GM12878 (cell line): ENCODE data around the gene KIR3DL1.

Experiments used
- BACH1 ChIP-seq: fragments of 450-650 bp; IDR thresholded peaks from 2 replicates; pipeline ENCODE4 v1.6.1; 2017; ENCODE audit warnings: mild to moderate bottlenecking, borderline replicate concordance
- CTCF ChIP-seq, 3 experiments: IDR thresholded peaks in 2 of 3; conservative IDR thresholded peaks in 1 of 3; 2 replicates each; pipeline ENCODE4 v1.5.1; 2011; ENCODE audit warnings: low read depth in 3 of 3, low read length in 3 of 3, mild to moderate bottlenecking in 3 of 3, control low read depth in 2 of 3, moderate library complexity in 2 of 3, inconsistent platforms in 1 of 3, mixed read lengths in 1 of 3; ENCODE audit not compliant: control insufficient read depth in 2 of 3, insufficient read depth in 1 of 3; ENCODE audit errors: extremely low read depth in 1 of 3
- EP300 ChIP-seq, 2 experiments: fragments of 150-350 bp in 1 of 2; IDR thresholded peaks; 2 replicates each; pipeline ENCODE4 v1.6.1; 2011 to 2012; ENCODE audit warnings: low read depth in 2 of 2, low read length in 2 of 2, borderline replicate concordance in 1 of 2, improper control_type of control experiment in 1 of 2, inconsistent platforms in 1 of 2; ENCODE audit not compliant: control insufficient read depth in 1 of 2
- HDAC2 ChIP-seq: fragments of 200-600 bp; sonication (generic); IDR thresholded peaks from 2 replicates; pipeline ENCODE4 v1.6.1; 2017
- MAX ChIP-seq: IDR thresholded peaks from 2 replicates; pipeline ENCODE4 v1.6.1; 2012; ENCODE audit warnings: low read depth, low read length, improper control_type of control experiment
- NFYA ChIP-seq: IDR thresholded peaks from 2 replicates; pipeline ENCODE4 v1.6.1; 2011; ENCODE audit warnings: low read depth, mild to moderate bottlenecking, low read length, improper control_type of control experiment, borderline replicate concordance
- POLR2AphosphoS5 ChIP-seq: IDR thresholded peaks from 2 replicates; pipeline ENCODE4 v1.6.1; 2011; ENCODE audit warnings: mild to moderate bottlenecking, low read length, inconsistent platforms
- SIN3A ChIP-seq: IDR thresholded peaks from 2 replicates; pipeline ENCODE4 v1.6.1; 2012; ENCODE audit warnings: low read depth, low read length, improper control_type of control experiment
- SPI1 ChIP-seq: IDR thresholded peaks from 2 replicates; pipeline ENCODE4 v1.6.1; 2011; ENCODE audit warnings: low read depth, mild to moderate bottlenecking, low read length, moderate library complexity, borderline replicate concordance; ENCODE audit not compliant: insufficient read depth
- ZBTB4 ChIP-seq: fragments of 450-650 bp; formaldehyde crosslinking; IDR thresholded peaks from 2 replicates; pipeline ENCODE4 v1.4.0; 2022; ENCODE audit warnings: mild to moderate bottlenecking, moderate library complexity
- ZNF592 ChIP-seq: fragments of 450-650 bp; IDR thresholded peaks from 2 replicates; pipeline ENCODE4 v1.6.1; 2017; ENCODE audit warnings: mild to moderate bottlenecking, moderate library complexity

GRCh38 chr19:54803410-54803809 is 12.9 kb upstream of the KIR3DL1 start, which contains the start of gene KIR2DL4:
- TF ChIP-seq CTCF (IDR thresholded peaks at IDR 0.05 in 2 of 3, conservative IDR thresholded peaks at IDR 0.05 in 1 of 3; ENCODE audit: control insufficient read depth in 2 of 3, extremely low read depth in 1 of 3, insufficient read depth in 1 of 3, low read depth in 3 of 3, low read length in 3 of 3) = no peak
- TF ChIP-seq HDAC2 = no peak
- TF ChIP-seq SPI1 = no peak
- no peak for TF ChIP-seq ZNF592
- TF ChIP-seq BACH1 = no peak
- TF ChIP-seq MAX = no peak
- no peak for TF ChIP-seq POLR2AphosphoS5
- TF ChIP-seq SIN3A = no peak
- TF ChIP-seq EP300 (IDR thresholded peaks at IDR 0.05; ENCODE audit: borderline replicate concordance in 1 of 2, control insufficient read depth in 1 of 2, low read depth in 2 of 2, low read length in 2 of 2) = no peak
- no peak for TF ChIP-seq NFYA
- TF ChIP-seq ZBTB4 = no peak
